ENCODE measurements around the gene DSTYK. TPM values are rescaled to one million over a fixed set of nuclear protein-coding genes. Genes with fewer than 3 reads are reported as not detected.

The DSTYK gene
- total RNA-seq, 1 donor from 2014 or later, result 19.5 TPM

DNA sequence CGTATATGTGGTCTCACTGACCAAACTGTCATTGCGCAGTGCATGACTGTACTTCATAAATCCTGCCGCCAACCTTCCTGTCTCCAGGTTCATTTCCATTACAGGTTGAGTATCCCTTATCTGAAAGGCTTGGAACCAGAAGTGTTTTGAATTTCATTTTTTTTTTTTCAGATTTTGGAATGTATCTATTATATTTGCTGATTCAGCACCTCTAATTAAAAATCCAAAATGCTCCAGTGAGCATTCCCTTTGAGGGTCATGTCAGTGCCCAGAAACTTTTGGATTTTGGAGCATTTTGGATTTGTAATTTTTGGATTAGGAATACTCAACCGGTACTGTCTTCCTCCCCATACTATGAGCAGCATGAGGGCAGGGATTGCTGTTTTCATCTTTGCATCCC lies 59.0 kb downstream of the DSTYK start:
- H3K27ac Mint-ChIP-seq, result no peak overlapping the region
- no peak overlapping the region for H3K4me3 Mint-ChIP-seq
- no peak for DNase-seq (ENCODE audit: low spot score in 2 of 2, unreplicated experiment in 2 of 2)
- no peaks in the 10 kb centered on the region for H3K4me1 Mint-ChIP-seq
- H3K27me3 Mint-ChIP-seq (ENCODE audit: low read depth), result no peaks in the 10 kb centered on the region
- TF ChIP-seq, protein P1, sequence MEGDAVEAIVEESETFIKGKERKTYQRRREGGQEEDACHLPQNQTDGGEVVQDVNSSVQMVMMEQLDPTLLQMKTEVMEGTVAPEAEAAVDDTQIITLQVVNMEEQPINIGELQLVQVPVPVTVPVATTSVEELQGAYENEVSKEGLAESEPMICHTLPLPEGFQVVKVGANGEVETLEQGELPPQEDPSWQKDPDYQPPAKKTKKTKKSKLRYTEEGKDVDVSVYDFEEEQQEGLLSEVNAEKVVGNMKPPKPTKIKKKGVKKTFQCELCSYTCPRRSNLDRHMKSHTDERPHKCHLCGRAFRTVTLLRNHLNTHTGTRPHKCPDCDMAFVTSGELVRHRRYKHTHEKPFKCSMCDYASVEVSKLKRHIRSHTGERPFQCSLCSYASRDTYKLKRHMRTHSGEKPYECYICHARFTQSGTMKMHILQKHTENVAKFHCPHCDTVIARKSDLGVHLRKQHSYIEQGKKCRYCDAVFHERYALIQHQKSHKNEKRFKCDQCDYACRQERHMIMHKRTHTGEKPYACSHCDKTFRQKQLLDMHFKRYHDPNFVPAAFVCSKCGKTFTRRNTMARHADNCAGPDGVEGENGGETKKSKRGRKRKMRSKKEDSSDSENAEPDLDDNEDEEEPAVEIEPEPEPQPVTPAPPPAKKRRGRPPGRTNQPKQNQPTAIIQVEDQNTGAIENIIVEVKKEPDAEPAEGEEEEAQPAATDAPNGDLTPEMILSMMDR (IDR thresholded peaks at IDR 0.05; ENCODE audit: unreplicated experiment), result no peak
- H3K9me3 Mint-ChIP-seq, result peaks cover 19% of the 10 kb centered on the region
- peaks cover 67% of the 10 kb centered on the region for H3K36me3 Mint-ChIP-seq

DNA sequence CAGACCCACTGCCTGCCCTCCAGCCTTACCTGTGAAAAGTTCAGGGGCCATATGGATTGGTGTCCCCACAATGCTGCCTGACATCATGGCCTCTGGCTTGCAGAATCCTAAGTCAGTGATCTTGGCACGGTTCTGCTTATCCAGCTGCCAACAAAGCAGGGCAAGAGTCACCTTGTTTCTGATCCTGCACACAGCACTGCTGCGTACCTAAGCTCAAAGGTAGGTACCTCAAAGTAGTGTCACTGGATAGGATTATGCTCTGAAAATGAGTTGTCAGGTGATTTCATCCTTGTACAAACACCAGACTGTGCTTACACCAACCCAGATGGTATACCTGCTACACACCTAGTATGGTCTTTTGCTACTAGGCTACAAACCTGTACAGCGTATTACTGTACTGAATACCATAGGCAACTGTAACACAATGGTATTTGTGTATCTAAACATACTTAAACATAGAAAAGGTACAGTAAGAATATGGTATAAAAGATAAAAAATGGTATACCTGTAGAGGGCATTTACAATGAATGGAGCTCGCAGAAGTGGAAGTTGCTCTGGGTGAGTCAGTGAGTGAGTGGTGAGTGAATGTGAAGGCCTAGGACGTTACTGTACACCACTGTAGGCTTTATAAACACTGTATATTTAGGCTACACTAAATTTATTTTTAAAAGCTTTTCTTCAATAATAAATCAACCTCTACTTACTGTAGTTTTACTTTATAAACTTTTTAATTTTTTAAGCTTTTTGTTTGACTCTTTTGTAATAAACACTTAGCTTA lies 60.7 kb downstream of the DSTYK start:
- peaks cover 59% of the 10 kb centered on the region for H3K36me3 Mint-ChIP-seq
- TF ChIP-seq, protein P1 (IDR thresholded peaks at IDR 0.05; ENCODE audit: unreplicated experiment), result no peak
- DNase-seq (ENCODE audit: low spot score in 2 of 2, unreplicated experiment in 2 of 2), result no peak
- H3K27ac Mint-ChIP-seq, result no peak overlapping the region
- peaks cover 4% of the 10 kb centered on the region for H3K4me1 Mint-ChIP-seq
- peaks cover 4% of the 10 kb centered on the region for H3K9me3 Mint-ChIP-seq
- no peak overlapping the region for H3K4me3 Mint-ChIP-seq
- H3K27me3 Mint-ChIP-seq (ENCODE audit: low read depth), result no peaks in the 10 kb centered on the region

DNA sequence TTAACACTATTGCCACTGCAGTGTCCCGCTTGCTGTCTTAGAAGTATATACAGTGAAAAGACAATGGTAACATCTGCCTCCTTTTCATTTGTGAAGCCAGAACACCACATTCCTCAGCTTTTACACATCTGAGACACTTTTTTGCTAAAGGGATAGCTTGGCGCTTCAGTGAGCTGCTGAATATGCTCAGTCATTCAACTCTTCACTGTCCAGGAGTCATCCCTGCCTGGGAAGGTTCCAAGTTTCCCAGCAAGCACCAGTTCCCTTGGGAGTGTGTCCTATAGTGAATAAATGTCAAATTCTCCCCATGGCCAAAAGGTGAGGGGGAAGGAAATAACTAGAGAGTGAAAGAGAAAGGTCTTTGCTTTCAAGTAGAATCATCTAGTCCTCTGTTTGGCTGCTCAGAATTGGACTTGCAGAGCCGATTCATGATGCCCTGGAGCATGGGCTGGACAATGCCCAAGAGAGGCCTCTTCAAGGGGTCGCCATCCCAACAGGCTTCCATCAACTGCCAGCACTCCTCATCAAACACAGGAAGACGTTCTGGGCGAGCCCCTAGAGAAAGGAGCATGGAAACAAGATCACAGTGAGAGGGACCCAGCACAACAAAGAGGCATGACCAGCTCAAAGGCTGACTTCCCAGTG lies 64.2 kb downstream of the DSTYK start:
- DNase-seq (ENCODE audit: low spot score in 2 of 2, unreplicated experiment in 2 of 2), result no peak
- TF ChIP-seq, protein P1 (IDR thresholded peaks at IDR 0.05; ENCODE audit: unreplicated experiment), result no peak
- Mint-ChIP-seq H3K27ac (no peak overlapping the region), H3K4me3 (no peak overlapping the region), H3K27me3 (ENCODE audit: low read depth) (no peaks in the 10 kb centered on the region), H3K4me1 (peaks cover 29% of the 10 kb centered on the region), H3K36me3 (peaks cover 37% of the 10 kb centered on the region), H3K9me3 (no peaks in the 10 kb centered on the region)

DNA sequence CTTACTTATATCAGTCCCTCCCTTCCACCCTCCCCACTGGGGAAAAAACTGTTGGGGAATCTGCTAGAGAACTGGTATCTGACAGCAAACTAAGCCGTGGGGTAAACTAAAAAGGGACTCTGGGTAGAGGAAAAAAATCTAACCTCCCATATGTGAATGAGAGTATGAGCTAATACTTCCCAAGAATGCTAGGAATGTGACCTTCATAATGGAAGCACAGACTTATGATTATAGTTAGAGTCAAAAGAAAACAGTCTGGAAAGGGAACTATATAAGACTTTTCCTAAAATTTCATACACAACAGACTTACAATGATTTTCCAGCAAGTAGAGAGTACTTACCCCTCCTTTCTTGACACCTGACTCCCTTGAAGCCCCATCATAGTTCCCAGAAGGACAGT lies 66.8 kb downstream of the DSTYK start:
- peak overlapping the region; percentile 96 for H3K27ac Mint-ChIP-seq
- peaks cover 26% of the 10 kb centered on the region for H3K36me3 Mint-ChIP-seq
- H3K4me3 Mint-ChIP-seq, result no peak overlapping the region
- no peaks in the 10 kb centered on the region for H3K9me3 Mint-ChIP-seq
- DNase-seq (ENCODE audit: low spot score in 2 of 2, unreplicated experiment in 2 of 2), result no peak
- H3K27me3 Mint-ChIP-seq (ENCODE audit: low read depth), result no peaks in the 10 kb centered on the region
- H3K4me1 Mint-ChIP-seq, result peaks cover 31% of the 10 kb centered on the region
- TF ChIP-seq, protein P1 (IDR thresholded peaks at IDR 0.05; ENCODE audit: unreplicated experiment), result no peak

DNA sequence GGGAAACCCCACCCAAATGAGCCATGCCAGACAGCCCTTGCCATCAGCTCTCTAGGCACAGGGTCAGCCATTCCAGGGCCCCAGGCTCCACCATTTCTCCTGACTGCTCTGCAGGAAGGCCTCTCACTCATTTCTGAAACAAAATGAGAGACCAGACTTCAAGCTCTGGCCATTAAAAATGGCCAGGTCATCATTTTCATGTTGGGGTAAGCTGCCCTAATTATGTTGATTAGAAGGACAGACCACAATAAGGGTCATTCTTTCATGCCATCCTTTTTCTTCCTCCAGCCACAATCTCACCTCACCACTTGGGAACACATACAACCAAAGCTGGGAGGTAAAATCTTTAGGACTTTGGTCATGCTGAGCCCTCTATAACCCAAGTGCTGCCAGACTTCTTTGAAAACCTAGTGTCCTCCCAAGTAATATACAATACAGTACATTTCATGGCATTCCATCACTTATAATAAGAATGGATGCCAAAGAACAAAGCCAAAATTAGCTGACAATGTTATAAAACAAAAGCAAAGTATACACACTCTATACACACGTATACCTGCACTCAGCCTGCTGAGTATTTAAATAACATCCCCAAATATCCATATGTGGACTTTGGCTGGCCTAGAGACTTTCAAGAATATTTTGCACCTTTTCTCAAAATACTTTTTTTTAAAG lies 67.3 kb downstream of the DSTYK start:
- no peak for DNase-seq (ENCODE audit: low spot score in 2 of 2, unreplicated experiment in 2 of 2)
- peaks cover 31% of the 10 kb centered on the region for H3K4me1 Mint-ChIP-seq
- H3K4me3 Mint-ChIP-seq, result no peak overlapping the region
- TF ChIP-seq, protein P1 (IDR thresholded peaks at IDR 0.05; ENCODE audit: unreplicated experiment), result no peak
- peaks cover 20% of the 10 kb centered on the region for H3K36me3 Mint-ChIP-seq
- no peaks in the 10 kb centered on the region for H3K9me3 Mint-ChIP-seq
- no peaks in the 10 kb centered on the region for H3K27me3 Mint-ChIP-seq (ENCODE audit: low read depth)
- H3K27ac Mint-ChIP-seq, result peak overlapping the region; percentile 96

All from mesothelial cell of epicardium (in vitro differentiated cells).